Right hindlimb (tissue), 1 donor: ENCODE results near the gene CNPPD1.

ENCODE experiments used
- DNase-seq: peaks from one replicate; pipeline ENCODE4 v3.0.0-alpha.2; 2018

Gene CNPPD1

GRCh38 chr2:219178377-219179175 lies 1.9 kb upstream of the CNPPD1 start:
- DNase-seq: no peak

- peak; percentile 94 for DNase-seq
Measured at GRCh38 chr2:219177552-219178376, 1.0 kb upstream of the CNPPD1 start, which contains the start of gene RETREG2. Gene RETREG2, plus strand, starts transcription at chr2:219178275. Its CDS starts 78 bp downstream, at chr2:219178353.

GRCh38 chr2:219175928-219176817 lies 552 bp downstream of the CNPPD1 start:
- DNase-seq: no peak

DNA sequence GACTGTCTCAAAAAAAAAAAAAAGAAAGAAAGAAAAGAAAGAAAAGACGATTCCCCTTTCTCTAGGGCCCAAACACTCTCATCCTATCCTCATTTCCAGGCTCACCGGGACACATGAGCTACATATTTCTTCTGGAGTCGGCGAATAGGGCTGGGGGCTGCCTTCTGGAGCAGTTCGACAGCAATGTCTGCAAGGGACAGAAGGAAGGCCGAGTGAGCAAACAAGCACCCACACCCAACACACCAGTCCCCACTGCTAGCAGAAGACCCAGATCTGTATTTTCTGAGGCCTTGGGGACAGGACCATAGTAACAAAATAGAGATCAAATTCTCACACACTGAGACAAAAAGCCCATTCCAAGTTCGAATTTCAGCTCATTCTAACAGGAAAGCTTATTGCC lies 1.2 kb downstream of the CNPPD1 start:
- no peak for DNase-seq

GRCh38 chr2:219174801-219175200 lies 1.9 kb downstream of the CNPPD1 start:
- no peak for DNase-seq

- DNase-seq: no peak
Measured at GRCh38 chr2:219174146-219174545, 2.6 kb downstream of the CNPPD1 start.

DNA sequence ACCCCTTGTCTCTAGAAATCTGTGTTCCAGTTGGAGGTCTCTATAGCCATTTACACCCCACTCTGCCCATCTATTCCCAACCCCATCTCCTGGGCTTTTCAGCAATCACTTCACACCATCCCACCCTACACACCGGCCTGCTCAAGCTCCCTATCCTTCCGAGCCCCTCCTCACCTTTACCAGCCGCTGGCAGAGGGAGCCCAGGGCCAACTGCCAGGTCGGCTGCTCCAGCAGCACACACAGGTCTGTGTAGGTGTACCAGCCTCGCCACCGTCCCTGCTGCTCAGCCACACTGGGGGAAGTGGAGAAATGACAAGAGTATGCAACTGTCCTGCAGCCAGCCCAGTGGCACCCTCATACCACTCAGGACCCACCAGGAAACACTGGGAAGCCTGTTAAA lies 3.5 kb downstream of the CNPPD1 start:
- no peak for DNase-seq

- DNase-seq: no peak
Measured at GRCh38 chr2:219172231-219173154, 4.2 kb downstream of the CNPPD1 start.

DNA sequence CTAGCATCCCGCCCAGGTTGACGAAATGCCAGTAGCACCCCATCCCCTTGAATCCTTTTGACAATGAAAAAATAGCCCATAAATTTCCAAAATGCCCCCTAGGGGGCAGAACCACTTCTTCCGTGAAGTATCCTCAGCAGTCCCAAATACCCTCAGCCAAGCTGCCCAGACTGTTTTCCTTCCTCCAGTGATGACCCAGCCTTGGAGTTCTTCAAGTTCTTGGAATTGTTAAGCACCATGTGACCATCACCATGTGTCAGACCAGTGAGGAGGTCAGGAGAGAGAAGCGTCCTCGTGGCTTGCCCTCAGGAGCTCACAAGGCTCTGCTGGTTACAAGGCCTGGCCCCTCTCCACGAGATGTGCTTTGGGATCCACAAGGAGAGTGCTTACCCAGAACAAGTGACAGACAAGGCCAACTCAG lies 5.5 kb downstream of the CNPPD1 start:
- no peak for DNase-seq

- DNase-seq: no peak
Measured at GRCh38 chr2:219169930-219170654, 6.6 kb downstream of the CNPPD1 start, which contains the start of gene SLC23A3. Gene SLC23A3, minus strand, starts transcription at chr2:219170029. Its CDS starts 45 bp downstream, at chr2:219169984.

- DNase-seq: no peak
Measured at GRCh38 chr2:219168932-219169331, 7.8 kb downstream of the CNPPD1 start.

DNA sequence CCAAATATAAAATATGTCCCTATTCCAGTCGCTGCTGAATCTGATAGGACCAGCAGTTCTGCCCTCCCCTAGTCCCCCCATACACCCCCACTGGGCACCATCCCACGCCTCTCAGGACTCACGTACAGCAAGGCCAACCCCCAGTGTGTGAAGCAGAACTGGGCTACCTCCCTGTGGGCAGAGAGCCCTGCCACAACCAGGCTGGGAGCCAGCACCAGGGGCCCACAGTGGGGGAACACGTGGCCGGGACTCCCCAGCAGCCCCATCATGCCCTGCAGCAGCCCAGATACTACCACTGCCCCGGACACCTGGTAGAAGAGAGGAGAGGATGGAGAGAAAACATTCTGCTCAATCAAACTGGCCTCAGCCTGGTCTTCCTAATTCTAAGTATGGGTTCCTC lies 8.2 kb downstream of the CNPPD1 start:
- no peak for DNase-seq

DNA sequence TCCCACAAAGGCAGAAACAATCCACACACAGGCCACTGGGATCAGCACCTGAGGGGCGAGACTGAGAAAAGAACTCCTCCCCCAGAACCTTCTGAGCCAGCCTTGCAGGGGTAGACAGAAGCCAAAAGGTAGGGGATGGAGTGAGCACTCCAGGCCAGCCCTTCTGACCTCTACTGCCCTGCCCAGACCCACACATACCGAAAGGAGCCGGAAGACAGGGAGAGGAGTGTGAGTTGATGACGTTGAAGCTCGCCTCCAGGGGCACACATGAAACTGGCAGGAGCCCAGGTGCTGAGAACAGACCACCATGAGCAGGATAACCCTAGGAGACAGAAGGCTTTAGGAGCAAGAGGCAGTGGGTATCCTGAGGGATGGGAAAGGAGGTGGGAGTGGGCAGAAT lies 8.7 kb downstream of the CNPPD1 start:
- DNase-seq: no peak

DNA sequence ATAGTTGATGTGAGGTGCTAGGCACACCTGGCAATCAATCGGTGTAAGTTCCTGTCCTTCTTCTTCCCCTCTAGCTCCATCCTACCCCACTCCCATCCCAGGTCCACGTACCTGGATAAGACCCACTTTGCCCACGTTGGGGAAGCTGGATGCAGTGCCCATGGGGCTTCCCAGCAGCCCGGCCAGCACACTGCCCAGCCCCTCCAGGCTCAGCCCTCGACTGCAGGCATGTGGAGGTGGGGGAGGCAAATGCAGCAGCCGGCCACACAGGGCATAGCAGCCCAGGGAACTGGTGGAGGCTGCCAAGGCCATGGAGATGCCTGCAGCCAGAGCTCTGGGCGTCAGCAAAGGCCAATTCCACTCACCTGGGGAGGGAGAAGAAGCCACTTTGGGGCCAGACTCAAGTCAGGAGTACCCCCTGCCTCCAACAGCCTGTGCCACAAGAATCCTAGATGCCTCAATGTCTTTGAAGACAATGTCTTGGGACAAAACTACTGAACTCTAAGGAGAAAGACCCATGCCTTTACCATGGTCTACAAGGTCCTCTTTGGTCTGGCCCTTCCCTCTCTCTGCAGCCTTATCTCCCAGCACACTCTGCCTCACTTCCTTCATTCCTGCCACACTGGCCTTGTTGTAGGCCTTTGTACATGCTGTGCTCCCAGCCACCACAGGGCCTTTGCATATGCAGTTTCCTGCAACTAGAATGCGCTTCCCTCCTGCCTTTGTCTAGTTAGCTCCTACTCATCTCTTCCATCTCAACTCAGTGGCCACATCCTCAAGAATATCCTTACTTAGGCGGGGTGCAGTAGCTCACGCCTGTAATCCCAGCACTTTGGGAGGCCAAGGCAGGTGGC lies 11.4 kb downstream of the CNPPD1 start:
- DNase-seq: no peak

DNA sequence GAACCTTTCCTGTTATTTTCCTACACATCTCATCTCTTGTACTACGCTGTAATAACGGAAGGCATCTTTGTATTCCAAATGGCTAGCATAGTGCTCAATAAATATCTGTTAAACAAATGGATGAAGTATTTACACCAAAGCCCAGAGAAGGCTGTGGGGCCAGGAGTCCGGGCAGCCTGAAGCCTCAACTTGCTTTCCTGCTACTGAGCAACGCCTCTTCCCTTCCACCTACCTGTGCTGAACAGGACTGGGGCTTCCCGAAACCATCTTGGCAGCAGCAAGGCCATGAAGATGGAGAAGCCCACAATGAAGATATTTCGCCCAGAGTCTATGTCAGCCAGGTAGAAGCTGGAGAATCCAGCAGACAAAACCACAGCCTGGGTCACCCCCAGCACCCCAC lies 13.6 kb downstream of the CNPPD1 start:
- no peak for DNase-seq

GRCh38 chr2:219161097-219161496 lies 15.6 kb downstream of the CNPPD1 start:
- DNase-seq: no peak

- peak; percentile 96 for DNase-seq
Measured at GRCh38 chr2:219160186-219161017, 16.3 kb downstream of the CNPPD1 start, which contains the start of gene NHEJ1. Gene NHEJ1, minus strand, starts transcription at chr2:219160815. Its CDS starts 2,453 bp downstream, at chr2:219158362.

DNA sequence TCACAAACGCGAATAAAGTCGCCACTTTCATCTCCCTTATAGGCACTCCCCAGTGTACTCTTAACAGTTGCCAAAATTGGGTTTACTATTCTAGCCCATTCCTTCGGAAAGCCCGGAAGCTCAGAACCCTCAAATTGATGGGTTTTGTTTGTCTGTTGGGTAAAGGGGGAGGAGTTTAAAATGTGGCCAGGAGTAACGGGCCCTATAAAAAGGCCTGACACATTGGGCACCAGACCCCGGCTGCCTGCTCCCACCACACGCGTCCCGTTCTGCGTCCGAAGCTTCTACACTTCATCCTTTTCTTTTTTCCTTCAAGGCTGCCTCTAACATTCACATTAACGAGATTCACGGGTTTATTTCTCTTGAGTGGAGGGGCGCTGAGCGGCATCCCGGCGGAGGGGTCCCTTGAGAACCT lies 16.9 kb downstream of the CNPPD1 start:
- DNase-seq: no peak

DNA sequence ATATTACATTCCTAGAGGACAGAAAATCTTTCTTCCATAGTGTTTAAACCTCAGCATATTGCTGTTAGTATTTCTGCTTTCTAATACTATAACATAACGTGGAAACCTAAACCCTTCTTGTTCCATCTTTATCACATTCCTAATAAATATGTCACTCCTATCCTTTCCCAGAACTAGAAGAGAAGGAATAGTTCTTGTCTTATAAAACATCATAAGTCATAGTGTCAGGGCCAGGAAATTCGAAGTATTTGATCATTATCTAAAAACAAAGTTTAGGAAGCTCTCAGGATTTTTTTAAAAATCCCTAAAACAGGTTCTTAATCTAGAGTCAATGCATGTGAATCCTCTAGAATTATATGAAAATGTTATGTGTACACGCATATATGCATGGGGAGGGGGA lies 18.1 kb downstream of the CNPPD1 start:
- no peak for DNase-seq
